NCI-H1092 treated with DMSO at 0.1 percent for 48 hours (cell line): ENCODE results near the gene UPF2.

Experiments used
- DNase-seq: peaks from one replicate; lab custom pipeline; 2025; lab: John Stamatoyannopoulos, UW

The UPF2 gene

GRCh38 chr10:11884706-11885423, 157.7 kb downstream of the UPF2 start:
- no peak for DNase-seq

- DNase-seq, result no peak
Observed at GRCh38 chr10:11882646-11883375, 159.8 kb downstream of the UPF2 start.

- DNase-seq, result no peak
Observed at GRCh38 chr10:11881477-11882417, 160.9 kb downstream of the UPF2 start.

GRCh38 chr10:11881030-11881476, 161.6 kb downstream of the UPF2 start:
- no peak for DNase-seq

GRCh38 chr10:11880151-11881029, 162.2 kb downstream of the UPF2 start:
- DNase-seq, result no peak

- no peak for DNase-seq
Observed at GRCh38 chr10:11879387-11880094, 163.1 kb downstream of the UPF2 start.

GRCh38 chr10:11878776-11879175, 163.8 kb downstream of the UPF2 start:
- no peak for DNase-seq

- no peak for DNase-seq
Observed at GRCh38 chr10:11877591-11877905, 165.1 kb downstream of the UPF2 start.

- no peak for DNase-seq
Observed at GRCh38 chr10:11876805-11877590, 165.6 kb downstream of the UPF2 start.

GRCh38 chr10:11876324-11876723, 166.3 kb downstream of the UPF2 start:
- no peak for DNase-seq

- no peak for DNase-seq
Observed at GRCh38 chr10:11875494-11876281, 166.9 kb downstream of the UPF2 start.

- no peak for DNase-seq
Observed at GRCh38 chr10:11874568-11875493, 167.8 kb downstream of the UPF2 start.

GRCh38 chr10:11871466-11871865, 171.1 kb downstream of the UPF2 start:
- no peak for DNase-seq

- no peak for DNase-seq
Observed at GRCh38 chr10:11870900-11871400, 171.7 kb downstream of the UPF2 start.

GRCh38 chr10:11870461-11870780, 172.2 kb downstream of the UPF2 start:
- no peak for DNase-seq
